HG03432 (cell line): ENCODE measurements around the gene ADGRL2.

Source experiments
- ATAC-seq: cut with Tn5 transposase; IDR thresholded peaks from one replicate; pipeline ENCODE4 v1.9.1; 2021; ENCODE audit warnings: mild to moderate bottlenecking, moderate library complexity; ENCODE audit not compliant: unreplicated experiment

ADGRL2 gene

DNA sequence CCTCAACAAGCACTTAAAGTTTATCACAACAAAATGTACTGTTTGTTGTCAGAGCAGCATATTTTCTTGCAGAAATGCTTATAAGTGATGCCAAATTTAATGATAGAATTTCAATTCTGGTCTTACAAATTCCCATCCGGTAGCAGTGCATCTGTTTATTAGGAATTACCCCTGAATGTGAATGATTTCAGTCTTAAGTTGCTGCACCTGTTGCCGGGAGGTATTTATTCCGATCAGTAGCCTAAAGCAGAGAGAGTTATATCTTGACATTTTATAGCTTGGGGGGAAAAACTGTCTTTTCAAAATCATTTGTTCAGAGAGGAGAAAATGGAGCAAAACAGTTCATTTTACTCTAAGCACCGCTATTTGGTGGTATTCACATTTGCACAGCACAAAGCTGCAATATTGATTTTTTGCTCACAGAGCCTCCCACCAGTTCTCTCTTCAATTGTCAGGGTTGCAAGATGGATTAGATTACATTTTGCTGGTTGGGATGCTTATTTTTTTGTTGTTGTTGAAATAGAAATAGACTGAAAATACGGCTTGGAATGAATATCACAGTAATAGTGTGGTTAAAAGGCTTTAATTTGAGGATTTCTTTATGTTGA is 98.6 kb downstream of the ADGRL2 start:
- no peak for ATAC-seq

DNA sequence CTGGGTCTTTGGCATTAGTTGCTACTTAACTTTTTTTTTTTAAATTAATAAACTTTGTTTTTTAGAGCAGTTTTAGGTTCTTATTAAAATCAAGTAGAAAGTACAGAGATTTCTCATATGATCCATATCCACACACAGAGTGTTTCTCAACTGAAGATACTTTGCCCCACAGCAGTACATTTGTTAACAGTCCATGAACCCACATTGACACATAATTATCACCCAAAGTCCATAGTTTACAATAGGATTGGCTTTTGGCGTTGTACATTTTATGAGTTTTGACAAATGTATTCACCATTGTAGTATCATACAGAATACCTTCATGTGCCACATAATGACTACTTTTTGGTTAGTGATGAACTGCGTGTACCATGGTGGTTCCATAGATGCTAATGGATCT is 106.8 kb downstream of the ADGRL2 start:
- no peak for ATAC-seq

DNA sequence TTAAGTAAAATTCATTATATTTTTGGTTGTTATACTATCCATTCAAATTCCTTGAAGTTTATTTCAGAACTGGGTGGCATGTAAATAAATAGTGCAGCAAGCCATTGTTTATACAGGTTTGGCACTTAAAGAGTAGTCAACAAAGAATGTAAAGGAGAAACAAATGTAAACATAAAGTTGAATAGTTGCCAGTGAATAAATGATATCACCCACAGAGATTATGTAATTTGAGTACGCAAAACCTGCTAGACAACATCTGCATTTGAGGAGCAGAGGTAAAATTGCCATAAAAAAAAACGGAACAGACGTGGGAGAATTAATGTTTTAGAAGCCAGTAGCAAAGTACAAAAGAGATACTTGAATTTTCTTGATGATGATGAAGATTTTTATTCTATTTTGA is 111.6 kb downstream of the ADGRL2 start:
- no peak for ATAC-seq

DNA sequence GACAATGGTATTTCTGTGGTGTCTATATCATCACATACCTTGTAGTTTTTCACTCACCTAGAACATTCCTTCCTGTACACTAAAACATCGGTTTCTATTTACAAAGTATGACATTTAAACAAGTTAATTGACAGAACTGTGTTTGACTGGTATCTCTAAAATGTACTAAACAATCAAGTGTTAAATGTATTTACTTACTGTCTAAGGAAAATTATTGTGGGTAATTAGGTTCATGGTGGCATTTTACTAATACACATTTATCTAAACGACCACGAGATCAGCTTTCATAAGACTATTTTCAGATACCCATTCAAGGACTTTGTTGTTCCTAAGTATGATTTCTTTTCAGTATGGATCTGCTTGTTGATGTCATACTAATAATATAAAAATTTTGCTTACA is 115.2 kb downstream of the ADGRL2 start:
- no peak for ATAC-seq

DNA sequence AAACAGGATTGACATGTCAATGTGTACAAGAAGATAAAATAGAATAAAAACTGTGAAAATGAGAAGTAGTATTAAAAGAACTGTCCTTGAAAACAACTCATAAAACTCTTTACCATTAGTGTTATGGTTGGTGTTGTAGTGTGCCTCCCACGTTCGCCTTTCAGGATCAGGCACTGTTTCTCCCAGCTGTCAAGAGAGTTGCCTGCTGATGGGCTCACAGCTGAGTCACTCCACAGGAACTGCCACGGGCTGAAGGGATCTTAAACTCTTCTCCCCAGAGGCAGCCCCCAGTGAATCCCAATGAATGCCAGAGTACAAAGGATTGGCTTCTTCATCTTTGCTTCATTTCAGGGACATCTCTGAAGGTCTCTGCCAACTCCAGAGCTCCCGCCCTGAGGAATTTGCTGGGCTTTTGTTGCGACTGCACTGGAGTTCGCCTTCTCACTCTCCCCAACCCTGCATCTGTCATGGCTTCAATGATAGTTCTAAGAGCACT is 119.6 kb downstream of the ADGRL2 start:
- ATAC-seq = no peak

DNA sequence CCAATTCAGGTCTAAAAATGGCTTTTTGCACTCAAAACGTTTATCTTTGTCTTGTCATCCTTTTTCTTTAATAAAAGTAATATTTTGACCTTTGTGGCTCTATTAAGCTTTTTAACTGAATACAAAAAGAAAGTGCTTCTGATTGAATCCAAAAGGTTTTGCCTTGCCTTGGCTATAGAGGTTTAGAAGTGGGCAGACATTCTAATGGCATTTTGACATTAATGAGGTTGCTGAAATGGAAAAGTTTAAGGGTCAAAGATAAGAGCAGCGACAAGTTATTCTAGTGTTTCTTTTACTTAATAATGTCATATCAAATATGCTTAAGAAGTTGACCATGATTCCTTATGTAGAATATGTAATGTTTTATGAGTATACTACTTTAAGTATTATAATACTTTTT is 120.2 kb downstream of the ADGRL2 start:
- no peak for ATAC-seq

DNA sequence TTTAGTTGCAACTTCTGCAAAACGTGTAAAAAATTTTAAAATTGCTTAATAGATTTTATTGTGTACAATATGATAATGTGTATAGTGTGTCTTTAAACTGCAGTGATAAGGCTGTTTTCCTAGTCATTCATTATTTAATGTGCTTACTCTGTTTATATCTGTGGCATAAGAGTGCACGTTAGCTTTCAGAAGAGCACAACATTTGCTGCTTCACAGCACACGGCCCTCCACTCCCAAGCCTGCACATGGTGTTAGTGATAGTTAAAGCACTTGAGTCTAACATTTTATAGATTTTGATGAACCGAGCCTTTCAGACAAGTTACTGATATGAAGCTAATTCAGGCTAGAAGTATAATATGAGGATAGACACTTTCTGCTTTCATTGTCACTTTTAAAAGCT is 120.6 kb downstream of the ADGRL2 start:
- no peak for ATAC-seq

DNA sequence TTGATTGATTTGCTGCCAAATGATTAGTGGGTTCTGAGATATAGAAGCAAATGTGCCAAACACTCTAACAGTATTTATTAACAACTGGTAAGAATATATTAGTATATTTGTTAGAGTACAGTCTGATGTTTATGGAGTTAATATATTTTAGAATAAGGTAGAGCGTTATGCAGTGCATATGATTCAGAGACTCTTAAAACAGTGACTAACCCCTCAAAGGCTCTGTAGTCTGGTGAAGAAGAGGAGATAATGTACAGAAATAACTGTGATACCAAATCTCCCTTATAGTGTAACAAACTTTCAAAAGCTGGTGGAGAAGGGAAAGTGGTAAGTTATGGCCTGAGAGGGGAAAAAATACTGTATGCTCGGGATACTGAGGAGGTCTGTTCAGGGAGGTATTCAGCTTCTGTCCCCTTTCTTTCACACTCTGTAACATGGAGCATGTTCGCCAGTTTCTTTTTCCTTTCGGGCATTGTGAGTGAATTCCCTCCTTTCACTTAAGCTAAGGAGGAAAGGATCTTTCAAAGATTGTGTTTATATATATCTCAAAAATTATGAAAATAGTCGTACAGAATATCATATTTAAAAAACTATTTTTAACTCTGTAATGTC is 121.2 kb downstream of the ADGRL2 start:
- ATAC-seq = no peak

DNA sequence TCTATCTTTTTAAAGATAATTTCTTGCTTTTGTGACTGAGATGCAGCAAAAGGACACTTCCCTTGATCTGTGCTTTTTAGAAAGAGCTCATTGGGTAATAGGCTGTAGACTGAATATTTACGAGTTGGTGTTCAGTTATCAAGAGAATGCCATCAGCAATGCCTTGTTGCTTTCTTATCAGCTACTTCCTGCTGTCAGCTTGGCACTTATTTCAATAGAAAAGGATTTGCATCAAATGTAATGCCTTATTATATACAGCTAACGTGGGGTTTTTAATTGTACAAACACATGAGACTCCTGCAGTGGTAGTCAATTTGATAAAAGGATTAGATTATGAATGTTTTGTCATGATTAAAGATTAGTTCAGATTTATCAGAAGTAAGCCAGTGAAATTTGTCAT is 122.2 kb downstream of the ADGRL2 start:
- ATAC-seq = no peak

DNA sequence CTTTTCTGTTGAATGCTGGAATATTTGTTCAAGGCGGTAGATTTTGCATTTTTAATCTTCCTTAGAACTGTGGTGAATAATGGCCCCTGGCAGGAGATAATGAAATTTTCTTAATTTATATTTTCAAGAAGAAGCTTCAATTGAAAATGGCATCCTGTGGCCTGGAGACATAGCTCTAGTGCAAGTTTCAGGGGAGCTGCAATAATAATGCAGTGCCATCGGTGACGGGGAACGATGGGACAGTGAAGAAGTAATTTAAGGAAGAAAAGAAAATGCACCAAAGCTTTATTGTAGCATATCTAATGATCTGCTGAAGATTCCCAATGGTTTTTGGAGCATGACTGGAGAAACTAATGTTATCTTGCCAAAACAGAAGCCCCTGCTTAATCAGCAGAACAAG is 128.4 kb downstream of the ADGRL2 start:
- no peak for ATAC-seq

DNA sequence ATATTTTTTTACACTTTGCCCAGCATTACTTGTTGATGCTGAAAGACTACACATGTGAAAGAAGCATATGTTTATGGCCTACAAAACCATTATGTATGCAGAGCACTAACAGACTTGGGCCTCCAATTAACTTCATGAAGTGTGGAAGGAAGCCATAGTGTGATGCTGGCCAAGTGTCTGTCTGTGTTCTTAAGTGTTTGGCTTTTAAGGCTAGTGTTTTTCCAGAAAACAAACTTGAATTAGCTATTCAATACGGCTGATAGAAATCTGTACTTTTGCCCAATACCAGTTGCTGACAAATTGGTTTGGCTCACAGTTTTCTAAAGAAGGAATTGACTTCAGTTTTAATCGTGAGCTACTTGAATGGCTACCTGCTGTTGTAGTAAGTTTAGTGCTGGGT is 136.1 kb downstream of the ADGRL2 start:
- ATAC-seq = no peak

DNA sequence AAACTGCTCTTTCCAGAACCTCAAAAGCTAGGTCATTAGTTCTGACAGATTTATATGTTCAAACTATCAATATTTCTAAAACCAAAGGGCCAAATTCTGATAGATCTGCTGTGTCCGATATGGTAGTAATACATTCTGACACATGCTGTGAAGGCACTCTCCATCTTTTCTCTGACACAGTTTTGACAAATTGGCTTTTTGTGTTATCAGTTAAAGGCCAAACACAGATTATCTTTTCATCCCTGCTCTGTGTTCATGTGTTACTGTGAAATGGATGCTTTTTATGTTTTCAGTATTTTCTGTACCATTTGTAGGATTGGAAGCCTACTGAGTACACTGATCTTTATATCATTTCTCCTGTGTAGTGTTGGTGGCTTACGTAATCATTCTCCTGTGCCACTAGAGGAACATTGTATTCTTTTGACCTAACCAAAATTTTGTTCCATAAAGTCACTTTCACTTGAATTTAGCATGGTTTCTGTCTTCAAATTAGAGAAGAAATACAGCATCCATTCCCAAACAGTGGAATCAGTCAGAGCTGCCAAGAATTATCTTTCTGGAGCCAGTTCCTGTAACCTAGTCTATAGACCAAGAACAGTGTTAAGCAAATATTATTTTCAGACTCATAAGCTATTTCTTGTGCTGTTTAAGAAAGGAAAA is 137.2 kb downstream of the ADGRL2 start:
- ATAC-seq = no peak

DNA sequence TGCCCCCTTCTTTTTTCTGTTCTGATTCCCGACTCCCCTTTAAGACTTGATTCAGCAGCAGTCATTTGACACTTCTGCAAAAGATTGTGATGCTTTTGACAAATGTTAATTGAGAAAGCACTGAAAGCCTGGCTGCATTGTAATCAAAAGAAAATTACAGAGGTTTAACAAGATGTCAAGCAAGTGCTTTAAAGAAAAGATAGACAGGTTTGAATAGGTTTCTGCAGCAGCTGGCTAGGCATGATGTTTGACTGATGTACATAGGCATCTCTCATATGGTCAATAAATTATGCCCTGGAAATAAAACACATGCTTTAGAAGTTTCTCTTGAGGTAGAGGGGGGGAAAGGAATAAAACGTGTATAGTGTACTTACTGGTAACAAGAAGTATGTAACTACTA is 147.8 kb downstream of the ADGRL2 start:
- ATAC-seq = no peak

DNA sequence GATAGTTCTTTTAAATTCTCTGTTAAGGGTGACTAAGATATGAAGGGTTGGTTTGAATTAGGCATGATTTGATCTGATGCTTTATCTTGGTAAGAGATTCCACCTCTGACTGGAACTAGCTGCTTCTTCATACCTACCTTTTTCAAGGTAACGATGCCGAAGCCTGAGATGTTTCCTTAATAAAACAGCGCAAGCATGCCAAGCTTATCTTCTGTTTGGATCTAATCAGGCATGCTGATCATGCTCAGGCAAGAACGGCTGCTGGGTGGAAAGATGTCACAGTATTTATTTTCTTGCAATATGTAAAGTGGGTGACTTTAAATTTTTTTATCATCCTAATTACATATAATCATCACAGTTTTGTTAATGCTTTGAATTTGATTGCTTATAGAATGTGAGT is 148.7 kb downstream of the ADGRL2 start:
- ATAC-seq = no peak

DNA sequence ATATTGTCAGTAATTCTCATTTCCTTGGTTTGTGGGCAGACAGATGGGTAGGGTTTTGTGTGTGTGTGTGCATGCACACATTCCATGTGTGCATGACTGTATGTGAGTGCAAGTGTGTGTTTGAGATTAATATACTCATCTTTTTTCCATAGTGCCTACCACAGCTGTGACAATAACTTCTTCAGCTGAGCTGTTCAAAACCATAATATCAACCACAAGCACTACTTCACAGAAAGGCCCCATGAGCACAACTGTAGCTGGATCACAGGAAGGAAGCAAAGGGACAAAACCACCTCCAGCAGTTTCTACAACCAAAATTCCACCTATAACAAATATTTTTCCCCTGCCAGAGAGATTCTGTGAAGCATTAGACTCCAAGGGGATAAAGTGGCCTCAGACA is 149.3 kb downstream of the ADGRL2 start:
- ATAC-seq = no peak

DNA sequence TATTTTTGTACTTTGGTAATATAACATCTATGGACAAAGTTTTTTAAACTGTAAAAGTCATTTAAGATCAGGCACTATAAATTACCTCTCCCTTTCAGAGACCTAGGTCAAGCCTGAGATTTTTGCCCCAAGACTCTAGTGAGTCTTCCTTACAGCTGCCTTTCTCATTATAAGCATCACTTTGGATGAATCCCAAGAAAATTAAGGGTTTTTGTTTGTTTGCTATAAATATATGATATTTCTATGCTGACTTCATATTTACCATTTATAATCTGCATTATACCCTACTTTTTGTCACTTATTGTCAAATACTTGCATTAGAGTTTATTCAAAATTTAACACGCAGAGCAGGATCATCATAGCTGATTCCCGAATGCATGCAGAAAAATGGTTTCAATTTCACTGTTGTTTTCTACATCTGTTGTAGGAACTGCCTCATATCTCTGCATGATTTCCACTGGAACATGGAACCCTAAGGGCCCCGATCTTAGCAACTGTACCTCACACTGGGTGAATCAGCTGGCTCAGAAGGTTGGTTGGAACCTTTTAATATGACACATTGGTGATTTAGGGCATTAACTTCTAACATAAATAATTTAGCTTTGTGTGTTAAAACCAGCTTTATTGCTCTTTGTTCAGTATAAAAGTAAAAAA is 150.0 kb downstream of the ADGRL2 start:
- ATAC-seq = no peak

DNA sequence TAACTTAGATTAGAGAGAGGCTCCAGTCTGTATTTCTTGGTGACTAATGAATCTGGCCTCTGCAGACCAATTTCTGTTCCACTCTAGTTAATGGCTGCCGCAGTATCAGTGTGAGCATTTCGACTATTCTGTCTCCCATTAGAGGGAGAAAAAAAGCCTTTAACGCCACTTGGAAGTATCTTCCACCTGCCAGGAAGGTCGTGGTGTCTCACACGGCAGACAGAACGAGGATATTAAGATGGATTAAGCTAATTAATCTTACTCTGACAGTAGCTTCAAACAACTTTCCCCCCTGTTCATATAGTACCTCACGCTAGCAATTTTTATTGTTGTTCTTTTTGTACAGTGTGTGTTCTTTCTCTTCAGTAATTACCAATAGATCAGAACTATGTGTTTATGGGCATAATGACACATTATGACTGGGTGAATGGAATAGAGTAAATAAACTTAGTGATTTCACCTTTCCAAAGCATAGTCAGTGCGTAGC is 153.8 kb downstream of the ADGRL2 start:
- ATAC-seq = no peak

DNA sequence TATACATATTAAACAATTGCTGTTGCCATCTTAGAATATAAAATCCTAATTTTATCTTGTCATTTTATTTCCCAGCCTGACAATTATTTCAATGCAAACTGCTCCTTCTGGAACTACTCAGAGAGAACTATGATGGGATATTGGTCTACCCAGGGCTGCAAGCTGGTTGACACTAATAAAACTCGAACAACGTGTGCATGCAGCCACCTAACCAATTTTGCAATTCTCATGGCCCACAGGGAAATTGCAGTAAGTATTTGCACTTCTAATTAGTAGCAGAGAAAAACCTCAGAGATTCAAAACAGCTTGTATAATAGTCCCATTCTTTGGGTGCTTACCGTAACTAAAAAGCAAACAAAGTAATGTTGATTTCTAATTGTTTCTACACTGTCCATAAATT is 167.2 kb downstream of the ADGRL2 start:
- ATAC-seq = no peak

DNA sequence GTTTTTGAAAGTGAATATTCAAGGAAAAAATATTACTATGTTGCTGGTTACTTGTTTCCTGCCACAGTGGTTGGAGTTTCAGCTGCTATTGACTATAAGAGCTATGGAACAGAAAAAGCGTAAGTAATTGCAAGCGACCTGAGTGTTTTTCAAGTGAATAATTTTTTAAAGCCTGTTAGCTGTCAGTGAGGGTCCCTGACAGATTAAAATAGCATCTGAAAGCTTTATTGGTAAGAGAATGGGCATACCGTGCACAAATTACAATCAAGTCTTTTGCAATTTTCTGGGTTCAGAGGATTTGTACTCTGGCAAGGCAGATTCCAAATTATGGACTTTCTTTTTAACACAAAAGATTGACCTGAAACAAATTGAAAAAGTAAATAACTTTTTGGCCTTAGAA is 169.7 kb downstream of the ADGRL2 start:
- no peak for ATAC-seq

DNA sequence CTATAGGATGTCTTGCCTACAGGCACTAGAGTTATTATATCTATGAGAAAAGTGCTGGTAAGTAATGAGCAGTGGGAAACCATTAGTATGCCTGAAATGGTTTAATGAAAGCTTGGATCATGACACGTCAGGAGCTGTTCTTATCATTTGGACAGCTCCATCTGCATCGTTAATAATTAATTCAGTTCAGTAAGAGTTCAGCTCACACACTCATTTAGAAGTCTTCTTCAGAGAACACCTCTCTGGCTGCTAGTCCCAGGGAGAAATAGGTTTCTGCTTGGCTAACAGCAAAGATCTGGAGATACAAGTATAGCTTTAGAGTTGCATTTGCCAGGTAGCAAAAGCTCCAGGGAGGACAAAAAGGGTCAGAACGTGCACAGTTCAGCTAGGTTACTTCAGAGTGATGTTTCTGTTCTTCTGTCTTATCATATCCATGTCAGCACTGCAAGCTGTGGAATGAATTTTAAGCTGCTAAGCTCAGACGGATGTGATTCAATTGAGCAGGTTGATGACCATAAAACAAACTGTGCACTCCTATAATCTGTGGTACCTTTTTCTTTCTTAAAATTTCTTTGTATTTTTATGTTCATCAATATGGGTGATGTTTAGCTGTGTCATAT is 173.6 kb downstream of the ADGRL2 start:
- ATAC-seq = no peak

DNA sequence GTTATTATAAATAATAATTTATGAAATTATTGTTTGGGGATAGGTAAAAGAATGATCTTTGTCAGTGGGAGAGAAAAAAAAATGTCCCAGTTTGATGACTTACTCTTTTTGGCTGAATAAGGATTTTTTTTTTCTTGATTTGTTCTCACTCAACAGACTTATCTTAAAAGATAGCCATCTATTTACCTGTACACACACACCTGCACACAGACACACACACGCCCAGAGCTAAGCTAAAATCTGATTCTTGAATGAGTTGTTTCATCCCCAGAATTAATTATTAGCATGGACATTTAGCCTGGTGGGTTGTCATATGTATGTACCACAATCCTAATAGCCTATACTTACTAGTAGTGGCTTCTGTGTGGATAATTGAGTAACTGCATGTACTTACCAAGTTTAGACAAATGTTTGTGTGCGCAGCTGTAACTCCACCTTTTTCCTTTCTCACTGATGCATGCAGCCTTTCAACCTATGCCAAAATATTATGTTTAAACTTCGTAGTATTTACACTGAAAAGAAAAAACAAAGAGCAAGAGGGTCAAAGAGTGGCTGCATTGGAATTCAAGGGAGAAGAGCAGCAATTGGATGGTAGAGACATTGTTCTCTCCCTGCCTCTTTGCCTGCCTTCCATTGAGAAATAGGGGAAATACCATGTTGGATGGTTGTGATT is 174.3 kb downstream of the ADGRL2 start:
- no peak for ATAC-seq
